Left cardiac atrium (tissue), 4 donors: ENCODE data around the gene SHISAL1. TPM values are rescaled to one million over a fixed set of nuclear protein-coding genes. Genes with fewer than 3 reads are reported as not detected.

ENCODE experiments used
- ATAC-seq, 2 donors: fragments of 200-7000 bp; cut with Tn5 transposase; one replicate each; pipeline ENCODE4 v1.9.1; 2020; ENCODE audit warnings: mild to moderate bottlenecking in 2 of 2, moderate library complexity in 2 of 2
- DNase-seq: peaks from one replicate; pipeline ENCODE4 v3.0.0-alpha.2; 2020
- intact Hi-C, 2 donors: fragments of 100-400 bp; cut with DNase I; formaldehyde crosslinking; loops; one replicate each; pipeline versions ENCODE4 v1.14.1 to v1.15.1; 2022 to 2023
- total RNA-seq, 2 donors: library from RNA; stranded (reverse); fragmentation: NEBNext Ultra II Directional; extraction: Animal tissue kit (Norgen Biotek cat#: 25700); gene quantifications; one replicate each; pipeline ENCODE4 v1.2.1, GENCODE V29; 2021
- donor health status: DM: no; HTN: yes; CAD: no.
- donor health status: DM: no; HTN: yes; CAD: no; lungs with severe emphysema.
- donor health status: DM: yes; HTN: yes; CAD: no.
- donor health status: Dilated cardiomyopathy.

SHISAL1 gene
- total RNA-seq, 2 donors from 2014 or later, result 1.4 to 4.2 TPM

- no peak for ATAC-seq
- intact Hi-C loops, result no loop called here
- DNase-seq, result no peak
Observed at GRCh38 chr22:44271732-44272400, 40.9 kb downstream of the SHISAL1 start.

GRCh38 chr22:44271010-44271500, 41.7 kb downstream of the SHISAL1 start:
- DNase-seq, result no peak
- intact Hi-C loops, result no loop called here
- no peak for ATAC-seq

- ATAC-seq (no peak), DNase-seq (no peak)
- intact Hi-C loops, result no loop called here
Observed at GRCh38 chr22:44270556-44270880, 42.2 kb downstream of the SHISAL1 start.

GRCh38 chr22:44269757-44270555, 42.8 kb downstream of the SHISAL1 start:
- DNase-seq, result no peak
- intact Hi-C loops, result no loop called here
- no peak for ATAC-seq

- DNase-seq, result no peak
- no peak for ATAC-seq
- intact Hi-C loops, result no loop called here
Observed at GRCh38 chr22:44269117-44269498, 43.6 kb downstream of the SHISAL1 start.

GRCh38 chr22:44268431-44269116, 44.2 kb downstream of the SHISAL1 start:
- no peak for DNase-seq
- intact Hi-C loops, result no loop called here
- ATAC-seq, result no peak

GRCh38 chr22:44267856-44268255, 44.9 kb downstream of the SHISAL1 start:
- no peak for DNase-seq
- intact Hi-C loops, result no loop called here
- ATAC-seq, result no peak

GRCh38 chr22:44266796-44267760, 45.7 kb downstream of the SHISAL1 start:
- intact Hi-C loops, result no loop called here
- ATAC-seq (no peak), DNase-seq (no peak)

GRCh38 chr22:44263547-44263946, 49.2 kb downstream of the SHISAL1 start:
- ATAC-seq, result no peak
- intact Hi-C loops, result no loop called here
- no peak for DNase-seq

GRCh38 chr22:44261861-44262595, 50.7 kb downstream of the SHISAL1 start:
- intact Hi-C loops, result no loop called here
- peak; percentile 41 for DNase-seq
- ATAC-seq, result peak; percentile 38 to 63

GRCh38 chr22:44261164-44261860, 51.4 kb downstream of the SHISAL1 start:
- DNase-seq (no peak), ATAC-seq (no peak)

GRCh38 chr22:44260216-44261035, 52.3 kb downstream of the SHISAL1 start:
- ATAC-seq (no peak), DNase-seq (no peak)
- intact Hi-C loops, result no loop called here

More at GRCh38 chr22:44261164-44261860, 51.4 kb downstream of the SHISAL1 start:
- intact Hi-C loops, result no loop called here

- ATAC-seq, result no peak
- intact Hi-C loops, result loop anchor here in 1 of 2 donors (10.0 kb wide), 1 partner anchor 55 kb away; the partner anchor contains the start of gene SHISAL1
- no peak for DNase-seq
Observed at GRCh38 chr22:44259366-44260215, 53.2 kb downstream of the SHISAL1 start.

GRCh38 chr22:44256556-44257485, 55.9 kb downstream of the SHISAL1 start:
- intact Hi-C loops, result loop anchor here in 1 of 2 donors (10.0 kb wide), 1 partner anchor 58 kb away; the partner anchor contains the start of gene SHISAL1
- DNase-seq, result no peak

GRCh38 chr22:44256085-44256484, 56.7 kb downstream of the SHISAL1 start:
- intact Hi-C loops, result loop anchor here in 1 of 2 donors (10.0 kb wide), 1 partner anchor 59 kb away; the partner anchor contains the start of gene SHISAL1
- DNase-seq (no peak), ATAC-seq (no peak)

More at GRCh38 chr22:44256556-44257485, 55.9 kb downstream of the SHISAL1 start:
- ATAC-seq, result no peak
